Transverse colon (tissue), 4 donors: ENCODE data around the gene POU4F1. TPM values are rescaled to one million over a fixed set of nuclear protein-coding genes. Genes with fewer than 3 reads are reported as not detected.

Experiments used
- DNase-seq: peaks from one replicate; pipeline ENCODE4 v3.0.0-alpha.2; 2019
- H3K27ac ChIP-seq, 4 donors: fragments of 200-600 bp; sonication (generic); 2 replicates each; pipeline ENCODE4 v1.5.1; 2016 to 2018; ENCODE audit warnings: inconsistent platforms in 4 of 4
- H3K27me3 ChIP-seq: fragments of 200-600 bp; sonication (generic); 2 replicates; pipeline ENCODE4 v1.5.1; 2017; ENCODE audit warnings: inconsistent platforms
- H3K36me3 ChIP-seq, 4 donors: fragments of 200-600 bp; sonication (generic); 2 replicates each; pipeline ENCODE4 v1.5.1; 2017 to 2019; ENCODE audit warnings: inconsistent platforms in 4 of 4
- H3K4me1 ChIP-seq, 4 donors: fragments of 200-600 bp; sonication (generic); 2 replicates each; pipeline ENCODE4 v1.5.1; 2017 to 2020; ENCODE audit warnings: inconsistent platforms in 4 of 4
- H3K4me3 ChIP-seq, 4 donors: fragments of 200-600 bp; sonication (generic); 1 replicate in 1 of 4; 2 replicates in 3 of 4; pipeline versions ENCODE4 v1.5.1 to v1.6.1; 2017 to 2019; ENCODE audit warnings: inconsistent platforms in 4 of 4
- H3K9me3 ChIP-seq, 2 donors: fragments of 200-600 bp; sonication (generic); 2 replicates each; pipeline ENCODE4 v1.5.1; 2017 to 2019; ENCODE audit warnings: inconsistent platforms in 2 of 2
- CTCF ChIP-seq, 5 experiments: fragments of 200-600 bp in 3 of 5; fragments of 450-650 bp in 2 of 5; sonication (generic) in 3 of 5; IDR thresholded peaks; 1 replicate in 2 of 5; 2 replicates in 3 of 5; pipeline ENCODE4 v1.5.1; 2016 to 2017; ENCODE audit warnings: antibody characterized with exemption in 5 of 5, inconsistent platforms in 3 of 5, mild to moderate bottlenecking in 2 of 5, moderate library complexity in 1 of 5
- EP300 ChIP-seq: sonication (generic); formaldehyde crosslinking; IDR thresholded peaks from one replicate; pipeline ENCODE4 v1.6.1; 2017; ENCODE audit warnings: antibody characterized with exemption, low read depth
- POLR2A ChIP-seq: fragments of 450-650 bp; IDR thresholded peaks from one replicate; pipeline ENCODE4 v1.6.1; 2016; ENCODE audit warnings: antibody characterized with exemption, mild to moderate bottlenecking, moderate library complexity
- POLR2AphosphoS5 ChIP-seq, 3 donors: sonication (generic); formaldehyde crosslinking; IDR thresholded peaks; one replicate each; pipeline ENCODE4 v1.6.1; 2016; ENCODE audit warnings: antibody characterized with exemption in 3 of 3
- WGBS, 2 donors: methylation state at CpG; one replicate each; pipeline ENCODE4 v1.1.5; 2018; ENCODE audit warnings: low coverage in 1 of 2; 5-methylcytosine and 5-hydroxymethylcytosine counted together
- in situ Hi-C, 4 donors: fragments of 200-750 bp; cut with MboI; loops; one replicate each; pipeline versions ENCODE4 v1.15.0 to v1.15.1; 2017; ENCODE audit warnings: low sequenced_read_pairs in 3 of 4, low pct_ligation_motif_present in 1 of 4, low pct_unique_long_range_greater_than_20kb in 1 of 4
- intact Hi-C: fragments of 100-400 bp; cut with DNase I; formaldehyde crosslinking; loops from one replicate; pipeline ENCODE4 v1.15.1; 2023; ENCODE audit warnings: low total_unique reads
- total RNA-seq, 4 donors: library from RNA; depleted of rRNA; stranded (reverse); fragments of >200 nt; gene quantifications; one replicate each; pipeline ENCODE4 v1.1.0, GENCODE V29; 2016

The POU4F1 gene
- total RNA-seq, 4 donors from 2014 or later, result not detected

- intact Hi-C loops, result no loop called here
These were observed 5.5 kb upstream of the POU4F1 start for GRCh38 chr13:78608688-78609463.

GRCh38 chr13:78608252-78608687 is 4.9 kb upstream of the POU4F1 start:
- no peak for DNase-seq
- H3K4me1 ChIP-seq, result peaks cover 18 to 33% (median 27%) of the 10 kb centered on the region in 4 donors
- in situ Hi-C loops (no loop called here), intact Hi-C loops (no loop called here)
- TF ChIP-seq EP300 (no peak), POLR2AphosphoS5 (IDR thresholded peaks at IDR 0.05) (no peak), POLR2A (no peak), CTCF (IDR thresholded peaks at IDR 0.05) (no peak)
- peaks cover 95% of the 10 kb centered on the region for H3K27me3 ChIP-seq
- WGBS, 2 donors, result 14 to 16% methylated on average over 4 to 15 of the region's 15 CpGs
- H3K27ac ChIP-seq, result no peak overlapping the region
- no peaks in the 10 kb centered on the region for H3K36me3 ChIP-seq
- no peaks in the 10 kb centered on the region for H3K9me3 ChIP-seq
- H3K4me3 ChIP-seq, result peak overlapping the region in 2 of 4 donors; percentile 39 to 55

More at GRCh38 chr13:78608688-78609463, 5.5 kb upstream of the POU4F1 start:
- TF ChIP-seq EP300, result no peak
- TF ChIP-seq POLR2AphosphoS5 (IDR thresholded peaks at IDR 0.05), result peak in 1 of 3 donors; percentile 11
- no peak for TF ChIP-seq CTCF (IDR thresholded peaks at IDR 0.05)
- no peak for TF ChIP-seq POLR2A
- Histone ChIP-seq H3K4me3 (peak overlapping the region; percentile 30 to 55 (median 36)), H3K9me3 (no peaks in the 10 kb centered on the region), H3K27me3 (peaks cover 89% of the 10 kb centered on the region), H3K36me3 (no peaks in the 10 kb centered on the region), H3K4me1 (peaks cover 18 to 28% (median 22%) of the 10 kb centered on the region in 4 donors), H3K27ac (no peak overlapping the region)
- no peak for DNase-seq
- WGBS, 2 donors, result 2 to 4% methylated on average over 9 to 46 of the region's 54 CpGs
- in situ Hi-C loops, result no loop called here

- in situ Hi-C loops (no loop called here), intact Hi-C loops (no loop called here)
- Histone ChIP-seq H3K27ac (no peak overlapping the region), H3K4me3 (peak overlapping the region in 1 of 4 donors; percentile 3), H3K36me3 (no peaks in the 10 kb centered on the region), H3K9me3 (no peaks in the 10 kb centered on the region), H3K4me1 (peaks cover 24 to 39% (median 33%) of the 10 kb centered on the region in 4 donors), H3K27me3 (peaks cover 100% of the 10 kb centered on the region)
- no peak for DNase-seq
- TF ChIP-seq CTCF (IDR thresholded peaks at IDR 0.05), result no peak
- no peak for TF ChIP-seq POLR2A
- TF ChIP-seq POLR2AphosphoS5 (IDR thresholded peaks at IDR 0.05), result no peak
- WGBS, 2 donors, result 6 to 25% methylated on average over 3 to 35 of the region's 42 CpGs
These were observed 4.3 kb upstream of the POU4F1 start for GRCh38 chr13:78607409-78608251.
